Stimulated activated CD8-positive, alpha-beta memory T cell treated with anti-CD3 and anti-CD28 coated beads, Interleukin-12 subunit alpha, Interleukin-12 subunit beta, amount 100 ng/mL, for 24 hours (primary cell): Measurements from ENCODE around the gene TFCP2L1.

Experiments used
- DNase-seq: peaks from one replicate; pipeline ENCODE4 v3.0.0-alpha.2; 2020; ENCODE audit errors: extremely low read depth

Gene TFCP2L1

GRCh38 chr2:121266543-121267106, 18.4 kb downstream of the TFCP2L1 start:
- DNase-seq = no peak

GRCh38 chr2:121263996-121264715, 20.8 kb downstream of the TFCP2L1 start:
- DNase-seq = no peak

GRCh38 chr2:121260370-121261154, 24.4 kb downstream of the TFCP2L1 start:
- DNase-seq = no peak

- DNase-seq = no peak
Measured at GRCh38 chr2:121258051-121258450, 27.0 kb downstream of the TFCP2L1 start.

GRCh38 chr2:121257480-121257840, 27.5 kb downstream of the TFCP2L1 start:
- DNase-seq = no peak

GRCh38 chr2:121256720-121257479, 28.1 kb downstream of the TFCP2L1 start:
- no peak for DNase-seq

GRCh38 chr2:121255358-121255757, 29.6 kb downstream of the TFCP2L1 start:
- DNase-seq = no peak

- DNase-seq = no peak
Measured at GRCh38 chr2:121254748-121255147, 30.3 kb downstream of the TFCP2L1 start.

- DNase-seq = no peak
Measured at GRCh38 chr2:121253674-121254240, 31.2 kb downstream of the TFCP2L1 start.

GRCh38 chr2:121253021-121253673, 31.9 kb downstream of the TFCP2L1 start:
- no peak for DNase-seq

GRCh38 chr2:121251497-121251896, 33.5 kb downstream of the TFCP2L1 start:
- no peak for DNase-seq

- DNase-seq = no peak
Measured at GRCh38 chr2:121248766-121249343, 36.1 kb downstream of the TFCP2L1 start.

GRCh38 chr2:121247971-121248370, 37.0 kb downstream of the TFCP2L1 start:
- DNase-seq = no peak

GRCh38 chr2:121247534-121247933, 37.5 kb downstream of the TFCP2L1 start:
- DNase-seq = no peak

GRCh38 chr2:121246704-121247255, 38.2 kb downstream of the TFCP2L1 start:
- no peak for DNase-seq

- no peak for DNase-seq
Measured at GRCh38 chr2:121245913-121246312, 39.1 kb downstream of the TFCP2L1 start.

- no peak for DNase-seq
Measured at GRCh38 chr2:121245120-121245820, 39.7 kb downstream of the TFCP2L1 start.

- DNase-seq = no peak
Measured at GRCh38 chr2:121244616-121245015, 40.4 kb downstream of the TFCP2L1 start.

- no peak for DNase-seq
Measured at GRCh38 chr2:121243821-121244460, 41.1 kb downstream of the TFCP2L1 start.

- DNase-seq = no peak
Measured at GRCh38 chr2:121242976-121243375, 42.0 kb downstream of the TFCP2L1 start.
